Testis (tissue), 2 donors: ENCODE results near the gene ANKRD52.

Experiments used
- CTCF ChIP-seq, 3 experiments: fragments of 450-650 bp in 2 of 3; fragments of 200-600 bp in 1 of 3; sonication (generic) in 1 of 3; IDR thresholded peaks; one replicate each; pipeline ENCODE4 v1.5.1; 2016 to 2019; ENCODE audit warnings: antibody characterized with exemption in 3 of 3, mild to moderate bottlenecking in 2 of 3, moderate library complexity in 1 of 3
- POLR2A ChIP-seq: fragments of 450-650 bp; IDR thresholded peaks from one replicate; pipeline ENCODE4 v1.6.1; 2017; ENCODE audit warnings: antibody characterized with exemption, mild to moderate bottlenecking, moderate library complexity

GRCh38 chr12:56297400-56297799 is 39.2 kb upstream of the ANKRD52 start:
- TF ChIP-seq CTCF (IDR thresholded peaks at IDR 0.05) (no peak), POLR2A (no peak)
